ENCODE results near the gene GRM8.

The GRM8 gene

GRCh38 chr7:127040042-127040441, 212.7 kb downstream of the GRM8 start:
- TF ChIP-seq CTCF (IDR thresholded peaks at IDR 0.05; ENCODE audit: extremely low read depth, missing control alignments), result no peak
- no peak for DNase-seq (ENCODE audit: low spot score)

GRCh38 chr7:127039541-127039940, 213.2 kb downstream of the GRM8 start:
- no peak for DNase-seq (ENCODE audit: low spot score)
- TF ChIP-seq CTCF (IDR thresholded peaks at IDR 0.05; ENCODE audit: extremely low read depth, missing control alignments), result no peak

- no peak for DNase-seq (ENCODE audit: low spot score)
- TF ChIP-seq CTCF (IDR thresholded peaks at IDR 0.05; ENCODE audit: extremely low read depth, missing control alignments), result no peak
Observed at GRCh38 chr7:127035203-127035849, 217.4 kb downstream of the GRM8 start.

GRCh38 chr7:127034186-127034806, 218.4 kb downstream of the GRM8 start:
- DNase-seq (ENCODE audit: low spot score), result no peak
- TF ChIP-seq CTCF (IDR thresholded peaks at IDR 0.05; ENCODE audit: extremely low read depth, missing control alignments), result no peak

- no peak for DNase-seq (ENCODE audit: low spot score)
- TF ChIP-seq CTCF (IDR thresholded peaks at IDR 0.05; ENCODE audit: extremely low read depth, missing control alignments), result no peak
Observed at GRCh38 chr7:127029823-127030222, 222.9 kb downstream of the GRM8 start.

- TF ChIP-seq CTCF (IDR thresholded peaks at IDR 0.05; ENCODE audit: extremely low read depth, missing control alignments), result no peak
- DNase-seq (ENCODE audit: low spot score), result no peak
Observed at GRCh38 chr7:127021857-127022256, 230.9 kb downstream of the GRM8 start.

- DNase-seq (ENCODE audit: low spot score), result no peak
- no peak for TF ChIP-seq CTCF (IDR thresholded peaks at IDR 0.05; ENCODE audit: extremely low read depth, missing control alignments)
Observed at GRCh38 chr7:127021019-127021738, 231.6 kb downstream of the GRM8 start.
